ENCODE measurements around the gene CCDC198. TPM values are rescaled to one million over a fixed set of nuclear protein-coding genes. Genes with fewer than 3 reads are reported as not detected.

The CCDC198 gene, protein sequence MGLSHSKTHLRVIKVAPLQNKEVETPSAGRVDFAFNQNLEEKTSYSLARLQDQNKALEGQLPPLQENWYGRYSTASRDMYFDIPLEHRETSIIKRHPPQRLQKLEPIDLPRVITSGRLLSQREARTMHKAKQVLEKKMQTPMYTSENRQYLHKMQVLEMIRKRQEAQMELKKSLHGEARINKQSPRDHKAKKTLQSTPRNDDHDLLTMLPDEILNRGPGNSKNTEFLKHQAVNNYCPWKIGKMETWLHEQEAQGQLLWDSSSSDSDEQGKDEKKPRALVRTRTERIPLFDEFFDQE
- 2.8 to 4.0 TPM (median 3.6 TPM) in 5 replicates for total RNA-seq (2022; extraction: Qiagen RNA extraction; ENCODE audit: low read depth)

DNA sequence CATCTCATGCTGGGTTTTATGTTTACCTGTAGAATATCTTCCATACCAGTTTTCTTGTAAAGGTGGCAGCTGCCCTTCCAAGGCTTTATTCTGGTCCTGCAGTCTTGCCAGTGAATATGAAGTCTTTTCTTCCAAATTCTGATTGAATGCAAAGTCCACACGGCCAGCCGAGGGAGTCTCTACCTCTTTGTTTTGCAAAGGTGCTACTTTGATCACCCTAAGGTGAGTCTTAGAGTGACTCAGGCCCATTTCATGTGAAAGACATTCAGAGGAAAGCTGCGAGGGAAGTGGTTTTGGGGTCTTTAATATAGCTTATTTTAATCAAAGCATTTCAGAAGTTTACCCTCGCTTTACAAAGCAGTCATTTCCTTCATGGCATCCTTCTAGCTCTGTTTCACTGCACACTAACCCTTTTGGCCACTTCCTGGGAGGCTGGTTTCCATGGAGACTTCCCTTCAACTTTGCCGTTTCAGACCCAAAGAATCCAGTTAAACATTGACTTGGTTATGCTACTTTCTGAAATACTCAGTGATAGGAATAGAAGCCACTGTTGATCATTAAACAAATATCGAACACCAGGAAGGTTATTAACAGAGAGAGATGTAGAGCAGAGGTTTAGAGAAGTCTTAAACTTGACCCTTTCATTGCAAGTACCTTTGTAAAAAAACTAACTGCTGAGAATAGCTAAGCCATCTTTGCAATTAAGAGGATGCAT, at the start of gene CCDC198:
Gene CCDC198 (minus strand): TSS at position 391 of the 715 bp plus-strand sequence. CDS start 142 bp downstream, at position 249.

Other genes with a start within 250 kb of the CCDC198 start
- 26.9 to 41.8 TPM (median 38.5 TPM) in 5 replicates for gene EXOC5, start 225.0 kb downstream of the CCDC198 start, total RNA-seq (2022; extraction: Qiagen RNA extraction; ENCODE audit: low read depth)
- 18.6 to 20.5 TPM (median 20.0 TPM) in 5 replicates for gene AP5M1, start 224.9 kb downstream of the CCDC198 start, total RNA-seq (2022; extraction: Qiagen RNA extraction; ENCODE audit: low read depth)
- 11.5 to 13.2 TPM (median 12.7 TPM) in 5 replicates for gene NAA30, start 103.3 kb downstream of the CCDC198 start, total RNA-seq (2022; extraction: Qiagen RNA extraction; ENCODE audit: low read depth)